IMR-90 (cell line): ENCODE measurements around the gene PTPRU. TPM values are rescaled to one million over a fixed set of nuclear protein-coding genes. Genes with fewer than 3 reads are reported as not detected.
A peak's percentile ranks its signal among the peaks of the same experiment; 100 is the strongest.

Experiments
- ATAC-seq: fragments of 200-7000 bp; cut with Tn5 transposase; 2 replicates; pipeline ENCODE4 v1.9.1; 2020; ENCODE audit warnings: low read depth, mild to moderate bottlenecking, moderate library complexity
- BruUV-seq: library from RNA; stranded (reverse); fragments of 400-500 nt; replicated peaks from 2 replicates; lab custom pipeline; 2021; lab: Mats Ljungman, UMichigan
- CTCF ChIA-PET: fragments of 300-600 bp; formaldehyde crosslinking; extraction: SDS; loops from one replicate; lab custom pipeline; 2021; ENCODE audit warnings: antibody characterized with exemption; lab: Yijun Ruan, JAX
- POLR2A ChIA-PET: fragments of 300-600 bp; sonication (Branson Sonifier 250); formaldehyde crosslinking; loops from one replicate; lab custom pipeline; 2022; ENCODE audit warnings: antibody characterized with exemption; ENCODE audit not compliant: unreplicated experiment; lab: Charles Lee
- DNase-seq: peaks from one replicate; pipeline ENCODE4 v3.0.0; 2013
- H2AFZ ChIP-seq: replicated peaks from 2 replicates; pipeline ENCODE3; 2013; ENCODE audit warnings: low read length, mild to moderate bottlenecking; ENCODE audit not compliant: poor library complexity
- H2AK5ac ChIP-seq: 2 replicates; pipeline ENCODE4 v1.6.1; 2013; ENCODE audit warnings: low read depth, low read length, inconsistent platforms
- H2AK9ac ChIP-seq: replicated peaks from 2 replicates; pipeline ENCODE3; 2013; ENCODE audit warnings: mild to moderate bottlenecking, low read depth, low read length, moderate library complexity; ENCODE audit not compliant: poor library complexity
- H2BK120ac ChIP-seq: 2 replicates; pipeline ENCODE4 v1.6.1; 2013; ENCODE audit warnings: low read depth, low read length, inconsistent platforms
- H2BK15ac ChIP-seq: 3 replicates; pipeline ENCODE4 v1.6.1; 2013; ENCODE audit warnings: low read depth, low read length, inconsistent platforms
- H2BK20ac ChIP-seq: 2 replicates; pipeline ENCODE4 v1.6.1; 2013; ENCODE audit warnings: low read depth, mild to moderate bottlenecking, inconsistent platforms, low read length, moderate library complexity
- H2BK5ac ChIP-seq: 2 replicates; pipeline ENCODE4 v1.6.1; 2013; ENCODE audit warnings: mild to moderate bottlenecking, low read depth, low read length, inconsistent platforms; ENCODE audit not compliant: poor library complexity, severe bottlenecking
- H3K14ac ChIP-seq: replicated peaks from 2 replicates; pipeline ENCODE4 v1.6.1; 2013; ENCODE audit warnings: low read depth, low read length, inconsistent platforms
- H3K18ac ChIP-seq: 2 replicates; pipeline ENCODE4 v1.6.1; 2013; ENCODE audit warnings: low read depth, low read length, control low read depth
- H3K23ac ChIP-seq: 2 replicates; pipeline ENCODE4 v1.6.1; 2013; ENCODE audit warnings: low read depth, low read length, inconsistent platforms
- H3K27ac ChIP-seq: 2 replicates; pipeline ENCODE4 v1.5.1; 2013; ENCODE audit warnings: mild to moderate bottlenecking, control low read depth, low read length; ENCODE audit not compliant: insufficient read depth
- H3K27me3 ChIP-seq: 2 replicates; pipeline ENCODE4 v1.6.1; 2013; ENCODE audit warnings: low read length; ENCODE audit not compliant: control insufficient read depth, insufficient read depth
- H3K36me3 ChIP-seq: 2 replicates; pipeline ENCODE4 v1.6.1; 2013; ENCODE audit warnings: low read length, mixed read lengths; ENCODE audit not compliant: control insufficient read depth, insufficient read depth
- H3K4ac ChIP-seq: 2 replicates; pipeline ENCODE4 v1.6.1; 2013; ENCODE audit warnings: low read depth, low read length, inconsistent platforms
- H3K4me1 ChIP-seq: 2 replicates; pipeline ENCODE4 v1.6.1; 2013; ENCODE audit warnings: low read length, mixed read lengths; ENCODE audit not compliant: control insufficient read depth, insufficient read depth
- H3K4me2 ChIP-seq: 2 replicates; pipeline ENCODE4 v1.6.1; 2013; ENCODE audit warnings: low read depth, mild to moderate bottlenecking, control low read depth, low read length, moderate library complexity
- H3K4me3 ChIP-seq: 2 replicates; pipeline ENCODE4 v1.5.1; 2013; ENCODE audit warnings: low read depth, mild to moderate bottlenecking, control low read depth, low read length, moderate library complexity; ENCODE audit not compliant: insufficient read depth
- H3K56ac ChIP-seq: 2 replicates; pipeline ENCODE4 v1.6.1; 2013; ENCODE audit warnings: low read length, inconsistent platforms; ENCODE audit not compliant: insufficient read depth; ENCODE audit errors: extremely low read depth
- H3K79me1 ChIP-seq, 2 experiments: 2 replicates each; pipeline ENCODE4 v1.6.1; 2013; ENCODE audit warnings: low read length in 2 of 2, inconsistent platforms in 1 of 2, low read depth in 1 of 2
- H3K9ac ChIP-seq: 2 replicates; pipeline ENCODE4 v1.6.1; 2013; ENCODE audit warnings: low read depth, low read length, control low read depth
- H3K9me1 ChIP-seq: 2 replicates; pipeline ENCODE4 v1.6.1; 2013; ENCODE audit warnings: low read length, inconsistent platforms; ENCODE audit not compliant: insufficient read depth
- H3K9me3 ChIP-seq: 2 replicates; pipeline ENCODE4 v1.6.1; 2013; ENCODE audit warnings: low read length; ENCODE audit not compliant: control insufficient read depth, insufficient read depth
- H4K20me1 ChIP-seq: 2 replicates; pipeline ENCODE4 v1.6.1; 2013; ENCODE audit warnings: low read length, inconsistent platforms; ENCODE audit not compliant: insufficient read depth
- H4K5ac ChIP-seq: 2 replicates; pipeline ENCODE4 v1.6.1; 2013; ENCODE audit warnings: mild to moderate bottlenecking, low read depth, low read length, control low read depth
- H4K8ac ChIP-seq, 2 experiments: 2 replicates each; pipeline ENCODE4 v1.6.1; 2013; ENCODE audit warnings: low read depth in 2 of 2, low read length in 2 of 2, control low read depth in 1 of 2, inconsistent platforms in 1 of 2
- H4K91ac ChIP-seq: 2 replicates; pipeline ENCODE4 v1.6.1; 2013; ENCODE audit warnings: low read depth, low read length, inconsistent platforms; ENCODE audit not compliant: insufficient read depth
- MXI1 ChIP-seq: IDR thresholded peaks from 2 replicates; pipeline ENCODE4 v1.6.1; 2012; ENCODE audit warnings: low read depth, mild to moderate bottlenecking, low read length, moderate library complexity, borderline replicate concordance
- NFE2L2 ChIP-seq: fragments of 150-350 bp; IDR thresholded peaks from 2 replicates; pipeline ENCODE4 v1.6.1; 2016; ENCODE audit warnings: low read depth, mild to moderate bottlenecking, low read length
- RAD21 ChIP-seq: IDR thresholded peaks from 2 replicates; pipeline ENCODE4 v1.6.1; 2012; ENCODE audit warnings: low read length, improper control_type of control experiment
- RFX5 ChIP-seq: IDR thresholded peaks from 2 replicates; pipeline ENCODE4 v1.8.0; 2012; ENCODE audit warnings: low read depth, mild to moderate bottlenecking, low read length, moderate library complexity
- WGBS, 2 experiments: methylation state at CpG; one replicate each; pipeline versions ENCODE4 v1.1.5 to v1.1.7; 2013; ENCODE audit warnings: missing lambda C conversion rate in 2 of 2; ENCODE audit not compliant: insufficient read length in 1 of 2; ENCODE audit errors: extremely low coverage in 2 of 2; 5-methylcytosine and 5-hydroxymethylcytosine counted together
- dilution Hi-C: fragments of 300-500 bp; cut with HindIII; formaldehyde crosslinking; loops from one replicate; pipeline ENCODE4 v1.14.3; 2018; ENCODE audit warnings: low sequenced_read_pairs; ENCODE audit not compliant: unreplicated experiment
- in situ Hi-C: fragments of 300-500 bp; cut with MboI; formaldehyde crosslinking; loops from 3 replicates; pipeline ENCODE4 v1.14.3; 2019; ENCODE audit warnings: low sequenced_read_pairs, inconsistent platforms, mixed read lengths
- intact Hi-C: fragments of 100-400 bp; cut with micrococcal nuclease; formaldehyde crosslinking; loops from 2 replicates; pipeline ENCODE4 v1.10.0; 2022
- polyA plus RNA-seq, 3 experiments: library from polyadenylated mRNA; depleted of rRNA; stranded (reverse); fragments of >200 nt; gene quantifications; 2 replicates each; pipeline ENCODE4 v1.2.3, GENCODE V29; 2012; ENCODE audit warnings: low replicate concordance in 1 of 3
- total RNA-seq: library from RNA; depleted of rRNA; stranded (reverse); fragments of >200 nt; gene quantifications from 2 replicates; pipeline ENCODE4 v1.2.3, GENCODE V29; 2012

Gene PTPRU
- total and polyA plus RNA-seq, 2 of the 4 experiments (the other 2 are of a cell fraction) = 7.0 to 10.7 TPM

GRCh38 chr1:29230553-29231378 is 5.6 kb upstream of the PTPRU start, which contains the start of gene MECR (continued):
- TF ChIP-seq MXI1 (peak; percentile 96), RAD21 (no peak), NFE2L2 (no peak)

- H3K18ac ChIP-seq = no peak overlapping the region
- no TSS peak for BruUV-seq
- no peak overlapping the region for H2AK9ac ChIP-seq
- ATAC-seq (no peak), DNase-seq (no peak)
- POLR2A ChIA-PET = no interaction called here
- H3K79me1 ChIP-seq = peaks cover 23 to 28% of the 10 kb centered on the region in 2 experiments
- H3K4ac ChIP-seq = no peak overlapping the region
- no peaks in the 10 kb centered on the region for H3K36me3 ChIP-seq
- no peaks in the 10 kb centered on the region for H3K9me3 ChIP-seq
- in situ Hi-C loops (loop anchor here (10.0 kb wide), 1 partner anchor 1482 kb away; no protein-coding TSS in a partner anchor), intact Hi-C loops (no loop called here), dilution Hi-C loops (no loop called here)
- TF ChIP-seq RFX5 = no peak
- H3K4me2 ChIP-seq = no peak overlapping the region
- CTCF ChIA-PET = no interaction called here
- peaks cover 9% of the 10 kb centered on the region for H3K4me1 ChIP-seq
- no peak overlapping the region for H3K14ac ChIP-seq
- peaks cover 4% of the 10 kb centered on the region; the same call in 1 of the 2 replicates for H3K27me3 ChIP-seq
- H2BK15ac ChIP-seq = no peak overlapping the region
- H2BK5ac ChIP-seq = no peak overlapping the region
- H4K5ac ChIP-seq = no peak overlapping the region
- 43% methylated on average over 1 of the region's 3 CpGs; no CpG with 5 or more reads in 1 of the 2 experiments for WGBS, 2 experiments
- H2AFZ ChIP-seq = no peak overlapping the region
- no peak overlapping the region for H4K91ac ChIP-seq
- no peak overlapping the region for H3K56ac ChIP-seq
- H2AK5ac ChIP-seq = no peak overlapping the region
- H3K4me3 ChIP-seq = no peak overlapping the region
- H2BK20ac ChIP-seq = no peak overlapping the region
- H4K8ac ChIP-seq = no peak overlapping the region
- H3K9me1 ChIP-seq = no peaks in the 10 kb centered on the region; the same call in 1 of the 2 replicates
- H2BK120ac ChIP-seq = no peak overlapping the region
- no peak overlapping the region for H3K23ac ChIP-seq
- H3K27ac ChIP-seq = no peak overlapping the region
- no peaks in the 10 kb centered on the region; the same call in 1 of the 2 replicates for H4K20me1 ChIP-seq
- no peak overlapping the region for H3K9ac ChIP-seq
Observed at GRCh38 chr1:29232387-29232786, 3.9 kb upstream of the PTPRU start.
